HG02623 (cell line): Measurements from ENCODE around the gene CHD2.
A peak's percentile ranks its signal among the peaks of the same experiment; 100 is the strongest.

Source experiments
- ATAC-seq: cut with Tn5 transposase; IDR thresholded peaks from one replicate; pipeline ENCODE4 v1.9.1; 2021; ENCODE audit warnings: moderate library complexity; ENCODE audit not compliant: unreplicated experiment

CHD2 gene

DNA sequence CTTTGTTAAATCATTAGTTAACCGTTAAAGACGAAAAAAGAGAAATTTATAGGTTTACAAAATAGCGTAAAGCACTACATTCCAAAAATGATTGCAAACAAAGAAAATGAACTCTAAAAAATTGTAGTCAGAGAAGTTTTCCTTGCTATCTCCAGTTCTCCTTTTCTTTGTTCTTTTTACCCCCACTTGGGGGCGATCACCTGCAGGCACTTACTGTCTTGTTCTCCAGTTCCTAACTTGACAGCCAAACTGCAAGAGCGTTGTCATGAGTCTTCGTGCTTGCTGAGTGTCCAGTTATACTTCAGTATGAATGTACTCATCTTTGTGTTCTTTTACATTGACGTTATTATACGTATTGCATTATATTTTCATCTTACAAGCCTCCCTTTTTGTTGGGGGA, 54.5 kb downstream of the CHD2 start:
- no peak for ATAC-seq

DNA sequence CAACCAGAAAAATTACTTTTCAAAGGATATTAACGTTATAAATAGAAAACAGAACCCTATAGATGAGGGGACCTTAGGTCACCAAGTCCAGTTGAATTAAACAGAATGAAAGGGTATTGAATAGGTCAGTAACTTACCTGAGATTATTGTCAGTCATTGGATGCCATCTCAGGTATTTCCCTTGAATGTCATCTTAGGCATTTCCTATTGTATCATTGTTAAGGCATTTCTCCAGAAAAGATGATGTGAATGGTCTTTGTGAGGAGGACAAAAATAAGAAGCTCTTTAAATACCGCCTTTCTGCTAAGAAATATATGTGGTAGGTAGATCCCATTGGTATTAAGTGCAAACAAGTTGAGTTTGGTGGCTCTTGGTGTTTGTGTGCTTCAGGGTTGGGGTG, 55.6 kb downstream of the CHD2 start:
- ATAC-seq: no peak

DNA sequence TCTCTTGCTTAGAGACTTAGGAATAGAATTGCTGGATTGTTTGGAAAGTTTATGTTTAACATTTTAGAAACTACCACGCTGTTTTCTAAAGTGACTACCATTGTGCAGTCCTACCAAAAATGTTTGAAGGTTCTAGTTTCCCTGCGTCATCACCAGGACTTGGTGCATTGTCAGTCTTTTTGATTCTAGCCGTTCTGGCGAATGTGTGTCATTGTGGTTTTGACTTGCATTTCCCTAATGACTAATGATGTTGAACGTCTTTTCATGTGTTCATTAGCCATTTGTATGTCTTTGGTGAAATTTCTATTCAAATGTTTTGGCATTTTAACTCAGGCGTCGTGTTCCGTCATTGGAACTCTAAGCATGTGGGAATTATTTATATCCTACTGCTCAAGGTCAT, 58.0 kb downstream of the CHD2 start:
- no peak for ATAC-seq

DNA sequence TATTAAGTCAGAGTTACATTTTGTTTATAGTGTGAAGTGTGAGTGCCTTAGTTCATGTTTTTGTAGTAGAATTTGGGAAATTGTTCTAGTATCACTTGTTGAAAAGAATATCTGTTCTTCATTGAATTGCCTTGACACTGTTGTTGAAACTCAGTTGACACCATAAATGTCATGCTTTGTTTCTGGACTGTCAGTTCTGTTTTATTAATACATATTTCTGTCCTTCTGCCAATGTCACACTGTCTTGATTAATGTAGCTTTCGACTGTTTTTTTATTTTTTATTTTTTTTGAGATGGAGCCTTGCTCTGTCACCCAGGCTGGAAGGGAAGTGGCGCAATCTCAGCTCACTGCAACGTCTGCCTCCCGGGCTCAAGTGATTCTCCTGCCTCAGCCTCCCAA, 59.1 kb downstream of the CHD2 start:
- no peak for ATAC-seq

DNA sequence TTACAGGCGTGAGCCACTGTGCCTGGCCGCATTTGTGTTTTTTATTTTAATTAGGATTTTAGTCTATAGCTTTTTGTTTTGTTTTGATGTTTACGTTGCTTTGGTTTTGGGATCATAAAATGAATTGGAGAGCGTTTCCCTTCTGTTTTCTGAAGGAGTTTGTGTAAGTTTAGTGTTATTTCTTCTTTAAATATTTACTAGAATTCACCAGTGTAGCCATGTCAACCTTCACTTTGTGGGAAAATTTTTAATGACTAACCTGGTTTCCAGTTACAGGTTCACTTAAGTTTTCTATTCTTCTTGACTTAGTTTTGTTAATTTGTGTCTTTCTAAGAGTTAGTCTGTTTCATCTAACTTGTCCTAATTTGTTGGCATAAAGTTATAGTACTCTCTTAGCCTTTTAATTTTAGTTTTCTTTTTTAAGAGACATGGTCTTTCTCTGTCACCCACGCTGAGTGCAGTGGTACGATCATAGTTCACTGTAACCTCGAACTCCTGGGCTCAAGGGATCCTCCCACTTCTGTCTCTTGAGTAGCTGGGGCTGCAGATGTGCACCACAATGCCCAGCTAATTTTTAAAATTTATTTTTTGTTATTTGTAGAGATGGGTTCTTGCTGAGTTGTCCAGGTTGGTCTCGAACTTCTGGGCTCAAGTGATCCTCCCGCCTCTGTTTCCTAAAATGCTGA, 61.0 kb downstream of the CHD2 start:
- no peak for ATAC-seq

DNA sequence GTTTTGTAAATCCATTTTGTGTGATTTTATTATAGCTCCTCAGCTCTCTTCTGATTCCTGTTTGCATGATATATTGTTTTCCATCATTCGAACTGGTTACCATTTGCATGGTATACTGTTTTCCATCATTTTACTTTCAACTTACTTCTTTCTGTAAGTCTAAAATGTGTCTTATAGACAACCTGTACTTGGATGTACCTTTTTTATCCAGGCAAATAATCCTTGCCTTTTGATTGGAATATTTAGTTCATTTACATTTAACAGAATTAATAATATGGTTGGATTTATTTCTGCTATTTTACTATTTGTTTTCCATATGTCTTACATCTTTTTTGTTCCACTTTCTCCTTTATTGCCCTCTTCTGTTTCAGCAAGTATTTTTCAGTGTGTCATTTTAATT, 62.8 kb downstream of the CHD2 start:
- no peak for ATAC-seq

DNA sequence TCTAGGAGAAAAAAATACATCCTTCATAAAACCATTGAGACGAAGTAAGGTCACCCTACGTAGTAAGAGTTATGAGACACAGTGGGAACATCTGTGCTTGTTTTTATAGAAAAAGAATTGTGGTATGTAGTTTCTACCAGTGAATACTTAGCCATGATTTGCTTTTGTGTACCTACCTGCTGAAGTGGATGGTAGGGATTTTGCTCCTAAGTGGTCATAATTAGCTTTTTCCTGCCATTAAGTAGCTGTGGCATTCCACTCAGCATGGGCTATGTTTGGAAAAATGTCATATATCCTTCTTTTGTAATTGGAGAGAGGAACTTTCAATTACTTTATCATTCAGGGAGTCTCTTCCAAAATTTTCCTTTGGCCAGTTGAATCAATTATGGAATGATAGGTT, 63.7 kb downstream of the CHD2 start:
- ATAC-seq: no peak

DNA sequence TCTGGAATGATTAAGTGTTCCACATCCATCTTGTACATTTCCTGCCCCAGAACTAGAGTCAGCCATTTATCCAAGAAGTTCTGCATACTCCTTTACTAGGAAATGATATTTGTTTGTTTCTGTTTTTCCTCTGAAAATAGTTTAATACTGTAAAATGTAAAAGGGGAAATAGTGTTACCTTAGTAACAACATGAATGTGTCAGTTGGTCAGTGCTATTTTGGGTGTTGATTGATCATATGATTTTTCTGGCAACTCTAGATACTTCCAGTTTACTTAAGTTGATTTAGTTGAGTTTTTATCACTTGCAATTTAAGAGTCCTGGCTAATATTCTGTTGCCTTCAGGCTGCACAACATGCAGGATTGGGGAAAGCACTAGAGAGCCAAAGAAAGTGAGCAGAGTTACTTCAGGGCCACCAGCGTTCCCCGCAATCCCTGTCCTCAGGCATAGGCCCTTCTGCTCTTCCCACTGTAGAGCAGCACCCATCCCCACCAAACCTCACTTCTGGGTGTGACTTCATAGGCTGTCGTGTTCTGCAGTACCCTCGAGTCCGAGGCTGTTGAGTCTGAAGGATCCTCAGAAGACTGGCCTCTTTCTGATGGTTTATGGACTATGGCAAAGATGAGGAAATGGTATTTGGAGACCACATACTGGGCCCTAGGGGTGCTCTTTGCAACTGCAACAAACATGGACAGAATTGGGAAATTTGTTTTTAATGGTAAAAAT, 69.0 kb downstream of the CHD2 start:
- no peak for ATAC-seq

DNA sequence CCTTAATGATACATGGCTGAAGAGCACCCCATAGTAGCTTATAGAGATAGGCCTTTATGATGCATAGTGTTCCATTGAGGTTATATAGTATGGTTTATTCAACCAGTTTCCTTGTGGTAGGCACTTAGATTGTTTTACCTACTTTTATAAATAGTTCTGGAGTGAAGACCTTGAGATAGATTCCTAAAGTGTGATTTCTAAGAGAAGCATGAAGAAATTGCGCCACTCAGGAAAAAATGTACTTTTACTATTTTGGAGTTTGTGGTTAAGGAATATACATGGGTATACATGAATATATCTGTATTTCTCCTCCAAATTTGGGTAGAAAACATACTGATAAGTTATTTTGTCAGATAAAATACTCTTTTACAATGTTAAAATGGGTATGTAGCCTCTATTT, 70.5 kb downstream of the CHD2 start:
- no peak for ATAC-seq

DNA sequence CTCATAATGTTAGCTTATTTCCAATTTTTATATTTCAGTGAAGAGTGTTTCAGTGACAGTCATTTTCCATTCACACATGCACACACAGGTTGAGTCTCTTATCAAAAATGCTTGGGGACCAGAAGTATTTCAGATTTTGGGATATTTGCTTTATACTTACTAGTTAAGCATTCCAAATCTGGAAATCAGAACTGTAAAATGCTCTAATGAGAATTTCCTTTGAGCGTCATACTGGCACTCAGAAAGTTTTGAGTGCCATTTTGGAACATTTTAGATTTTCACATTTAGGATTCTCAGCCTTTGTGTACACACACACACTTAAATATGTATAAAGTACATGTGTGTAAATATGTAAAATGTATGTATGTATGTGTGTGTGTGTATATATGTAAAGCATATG, 71.0 kb downstream of the CHD2 start:
- ATAC-seq: no peak

DNA sequence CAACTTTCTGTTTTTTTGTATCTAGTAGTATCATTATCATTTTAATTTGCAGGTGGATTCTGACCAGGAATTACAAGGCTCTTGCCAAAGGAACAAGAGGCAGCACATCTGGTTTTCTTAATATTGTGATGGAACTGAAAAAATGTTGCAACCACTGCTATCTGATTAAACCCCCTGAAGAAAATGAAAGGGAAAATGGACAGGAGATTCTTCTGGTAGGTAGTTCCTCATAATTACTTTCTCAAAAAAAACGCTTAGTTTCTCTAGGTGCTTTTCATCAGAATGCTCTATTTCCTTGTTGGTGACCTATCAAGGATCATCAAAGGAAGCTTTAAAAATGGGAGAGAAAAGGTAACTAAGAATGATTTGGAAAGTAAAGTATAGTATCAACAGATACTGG, 71.6 kb downstream of the CHD2 start:
- no peak for ATAC-seq

DNA sequence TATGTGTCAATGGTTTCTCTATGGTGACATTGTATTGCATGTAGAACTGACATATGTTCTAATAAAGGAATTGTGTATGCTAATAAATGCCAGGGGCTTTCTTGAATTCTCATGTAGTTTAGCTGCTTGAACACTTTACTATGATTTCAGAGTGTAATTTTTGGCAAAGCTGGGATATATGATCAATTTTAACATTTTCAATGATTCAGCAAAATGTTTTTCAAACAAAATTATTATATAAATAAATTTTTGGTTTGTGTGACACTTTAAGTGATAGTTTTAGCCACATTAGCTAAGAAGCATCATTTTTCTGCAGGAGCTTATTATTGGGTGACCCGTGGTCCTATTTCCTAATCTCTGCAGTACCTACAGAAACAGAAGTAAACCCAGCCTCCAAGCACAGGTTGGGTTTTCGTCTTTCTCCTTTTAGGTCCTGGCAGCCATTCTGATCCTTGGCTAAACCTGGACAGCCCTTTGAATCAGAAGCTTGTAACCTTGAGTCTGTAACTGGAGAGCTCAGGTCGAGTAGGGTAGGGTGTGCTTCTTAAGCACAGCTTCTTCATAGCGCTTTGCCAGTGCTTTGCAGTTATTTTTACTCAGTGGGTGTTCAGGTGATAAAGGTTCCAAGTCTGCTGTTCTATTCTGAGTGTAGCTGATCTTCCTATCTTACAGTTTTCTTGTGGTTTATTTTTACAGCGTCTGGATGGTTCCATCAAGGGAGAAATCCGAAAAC, 74.2 kb downstream of the CHD2 start:
- no peak for ATAC-seq

DNA sequence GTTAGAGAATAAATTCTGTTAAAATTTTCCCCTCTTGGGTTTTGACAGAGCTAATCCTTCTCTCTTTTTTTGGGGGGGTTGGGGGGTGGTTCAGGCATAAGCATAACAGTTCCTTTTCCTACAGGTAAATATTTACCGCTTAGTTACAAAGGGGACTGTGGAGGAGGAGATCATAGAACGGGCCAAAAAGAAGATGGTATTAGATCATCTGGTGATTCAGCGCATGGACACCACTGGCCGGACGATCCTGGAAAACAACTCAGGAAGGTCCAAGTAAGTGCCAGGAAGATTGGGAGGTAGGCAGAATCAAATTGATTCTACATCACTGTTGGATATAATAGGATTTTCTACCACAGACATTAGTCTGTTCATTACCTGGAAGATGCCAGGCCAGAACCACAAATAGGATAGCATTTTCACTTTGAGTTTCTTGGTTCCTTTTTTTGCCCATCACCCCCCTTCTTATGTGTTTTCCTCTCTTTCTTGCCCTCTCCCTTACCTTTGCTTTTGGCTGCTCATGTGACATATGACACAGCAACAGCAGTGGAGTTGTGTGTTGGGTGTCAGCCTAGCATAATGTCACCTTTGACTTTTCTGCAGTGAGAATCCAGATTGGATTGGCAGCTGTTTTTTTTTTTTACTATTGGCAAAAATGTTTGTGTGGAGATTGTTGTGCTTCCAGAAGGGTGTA, 79.0 kb downstream of the CHD2 start:
- ATAC-seq: no peak

DNA sequence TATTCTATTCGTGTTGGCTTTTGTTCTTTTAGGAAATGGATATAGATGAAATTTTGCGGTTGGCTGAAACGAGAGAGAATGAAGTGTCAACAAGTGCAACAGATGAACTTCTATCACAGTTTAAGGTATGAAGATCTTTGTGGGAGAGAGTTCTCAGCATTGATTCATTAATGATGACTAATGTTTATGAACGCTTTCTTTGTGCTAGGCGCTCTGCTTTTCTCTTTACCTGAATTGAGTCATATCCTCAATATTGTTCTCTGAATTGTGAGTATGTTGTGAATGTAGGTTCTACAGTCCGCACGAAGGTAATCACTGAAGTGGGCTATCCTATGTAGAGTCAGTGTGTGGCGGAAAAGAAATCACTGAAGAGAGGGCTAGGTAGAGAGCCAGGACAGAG, 81.2 kb downstream of the CHD2 start:
- no peak for ATAC-seq

DNA sequence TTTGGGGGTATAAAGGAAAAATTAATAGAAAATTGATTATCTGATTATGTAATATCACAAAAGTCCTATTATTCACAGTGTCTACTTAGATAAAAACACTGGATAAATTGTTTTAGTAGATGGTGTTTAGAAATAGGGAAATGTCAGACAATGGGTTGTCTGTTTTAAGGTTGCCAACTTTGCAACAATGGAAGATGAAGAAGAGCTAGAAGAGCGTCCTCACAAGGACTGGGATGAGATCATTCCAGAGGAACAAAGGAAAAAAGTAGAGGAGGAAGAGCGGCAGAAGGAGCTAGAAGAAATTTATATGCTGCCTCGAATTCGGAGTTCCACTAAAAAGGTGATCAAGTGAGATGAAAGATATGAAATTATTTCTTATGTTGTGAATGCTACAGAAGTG, 84.0 kb downstream of the CHD2 start:
- no peak for ATAC-seq

DNA sequence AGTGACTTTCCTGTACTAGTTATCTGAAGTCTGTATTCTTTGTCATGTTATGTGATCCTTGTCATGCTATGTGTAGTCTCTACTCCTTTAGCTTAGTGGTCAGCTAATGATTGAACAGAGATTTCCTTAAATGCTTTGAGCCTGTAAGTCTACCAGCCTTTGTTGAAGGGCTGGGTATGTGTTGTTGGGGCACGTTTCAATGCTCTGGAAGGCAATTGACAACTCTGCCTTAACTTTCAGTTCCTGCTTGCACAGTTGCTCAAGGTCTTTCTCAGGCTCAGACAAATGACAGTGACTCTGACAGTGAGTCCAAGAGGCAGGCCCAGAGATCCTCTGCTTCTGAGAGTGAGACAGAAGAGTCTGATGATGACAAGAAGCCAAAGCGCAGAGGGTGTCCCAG, 89.3 kb downstream of the CHD2 start:
- ATAC-seq: peak; percentile 64

DNA sequence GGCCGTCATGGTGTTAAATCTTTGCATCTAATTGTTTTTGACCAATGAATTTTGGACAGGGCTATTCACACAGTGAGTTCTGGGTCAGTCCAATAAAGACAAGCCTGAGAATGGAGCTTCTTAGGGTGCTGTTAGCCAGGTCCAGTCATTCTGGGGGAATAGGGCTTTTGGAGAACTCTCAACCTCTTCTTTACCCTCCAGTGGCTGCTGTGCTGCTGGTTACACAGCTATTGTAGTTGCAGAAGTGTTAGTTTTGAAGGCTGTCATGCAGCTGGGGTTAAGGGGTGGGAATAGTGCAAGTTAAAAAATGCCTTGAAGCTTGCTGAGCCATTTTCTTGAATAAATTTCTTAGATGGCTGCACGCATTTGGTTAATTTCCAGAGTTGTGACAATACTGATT, 89.9 kb downstream of the CHD2 start:
- no peak for ATAC-seq

DNA sequence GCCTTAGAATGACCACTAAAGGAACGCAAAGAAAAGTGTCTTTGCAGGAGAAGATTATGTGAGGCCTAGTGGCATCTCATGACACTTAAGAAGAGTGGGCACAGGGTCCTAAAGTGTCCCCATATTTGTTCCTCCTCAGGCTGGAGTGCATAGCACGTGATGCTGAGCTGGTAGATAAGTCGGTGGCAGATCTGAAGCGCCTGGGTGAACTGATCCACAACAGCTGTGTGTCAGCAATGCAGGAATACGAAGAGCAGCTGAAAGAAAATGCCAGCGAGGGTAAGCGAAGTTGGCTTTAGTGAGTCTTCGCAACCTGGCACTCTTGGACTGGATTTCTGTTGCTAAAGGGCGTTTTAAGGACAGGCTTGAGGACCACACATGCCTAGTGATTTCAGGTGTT, 92.6 kb downstream of the CHD2 start:
- no peak for ATAC-seq

DNA sequence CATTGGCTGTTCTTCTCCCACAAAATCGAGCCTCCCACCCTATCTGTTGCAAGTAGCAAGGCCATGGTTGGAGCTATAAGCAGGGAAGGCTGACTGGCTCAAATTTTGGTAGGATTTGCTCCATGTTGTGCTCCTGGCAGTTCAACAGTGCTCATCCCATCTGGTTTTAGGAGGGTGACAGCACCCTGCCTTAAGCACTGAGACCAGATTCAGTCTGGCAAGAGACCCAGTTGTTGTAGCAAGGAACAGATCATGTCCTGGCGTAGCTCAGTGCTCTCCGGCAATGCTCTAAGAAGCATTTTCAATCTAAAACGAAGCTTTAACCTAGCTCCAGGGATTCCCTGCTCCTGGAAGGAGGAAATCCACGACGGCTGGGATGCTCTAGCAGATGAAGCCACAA, 97.7 kb downstream of the CHD2 start:
- no peak for ATAC-seq

DNA sequence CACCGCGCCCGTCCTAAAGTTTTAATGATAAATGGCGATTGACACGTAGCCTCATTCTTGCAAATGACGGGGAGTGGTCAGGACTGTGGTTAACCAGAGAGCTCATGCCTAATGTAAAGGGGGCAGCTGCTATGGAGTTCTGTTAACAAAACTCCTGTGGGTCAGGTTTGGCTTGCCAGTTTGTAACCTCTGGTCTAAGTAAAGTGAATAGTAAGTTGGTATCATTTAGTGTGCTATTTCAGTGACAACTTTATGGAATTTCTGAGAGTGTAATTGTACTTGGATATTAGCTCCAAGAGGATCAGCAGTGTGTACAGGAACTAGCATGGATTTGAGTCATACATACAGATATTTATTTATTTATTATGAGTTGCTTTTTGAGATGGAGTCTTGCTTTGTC, 101.0 kb downstream of the CHD2 start:
- no peak for ATAC-seq

DNA sequence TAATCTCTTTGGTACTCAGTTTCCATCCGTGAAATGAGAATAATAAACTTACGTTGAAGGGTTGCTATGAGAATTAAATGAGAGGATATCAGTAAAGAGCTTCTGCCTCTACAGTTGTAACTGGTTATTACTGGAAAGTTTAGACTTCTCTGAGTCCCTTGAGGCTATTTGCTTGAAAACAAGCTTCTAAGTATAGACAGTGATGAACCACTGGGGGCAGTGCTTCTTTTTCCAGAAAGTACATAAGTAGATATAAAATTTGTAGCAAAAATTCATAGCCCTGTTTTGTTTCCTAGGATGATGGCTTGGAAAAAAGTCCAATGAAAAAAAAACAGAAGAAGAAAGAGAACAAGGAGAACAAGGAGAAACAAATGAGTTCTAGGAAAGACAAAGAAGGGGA, 101.8 kb downstream of the CHD2 start:
- ATAC-seq: no peak

DNA sequence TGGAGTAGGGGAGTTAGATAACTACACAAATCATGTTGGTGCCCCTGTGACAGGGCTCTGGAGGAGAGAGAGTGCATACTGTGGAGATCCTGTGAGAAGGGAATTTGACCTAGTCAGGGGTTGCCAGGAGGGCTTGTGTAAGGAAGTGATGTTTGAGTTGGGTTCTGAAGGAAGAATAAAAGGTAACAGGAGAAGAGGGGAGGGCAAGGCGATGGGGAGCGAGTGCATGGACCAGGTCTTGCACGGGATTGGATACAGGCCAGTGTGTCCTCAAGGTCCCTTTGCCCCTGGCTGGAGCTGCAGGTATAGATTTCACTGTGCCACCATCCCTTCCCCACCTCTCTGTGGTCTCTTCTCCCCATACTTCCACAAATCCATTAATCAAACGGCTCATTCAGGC, 105.0 kb downstream of the CHD2 start:
- ATAC-seq: no peak
